IPS-18c (cell line): ENCODE measurements around the gene GPM6B.
"Not testable (repeated sequence)": the region's sequence is repeated elsewhere in the genome, so short reads cannot be mapped to it uniquely, and the experiment has no call there.

ENCODE experiments used
- H3K4me3 ChIP-seq: 2 replicates; pipeline ENCODE4 v1.7.0; 2013; ENCODE audit warnings: low read depth, mild to moderate bottlenecking, low read length, moderate library complexity; ENCODE audit not compliant: insufficient read depth
- H3K9me3 ChIP-seq: one replicate; pipeline ENCODE4 v1.6.1; 2013; ENCODE audit warnings: mild to moderate bottlenecking, low read length, moderate library complexity; ENCODE audit not compliant: control insufficient read depth, insufficient read depth

Gene GPM6B

DNA sequence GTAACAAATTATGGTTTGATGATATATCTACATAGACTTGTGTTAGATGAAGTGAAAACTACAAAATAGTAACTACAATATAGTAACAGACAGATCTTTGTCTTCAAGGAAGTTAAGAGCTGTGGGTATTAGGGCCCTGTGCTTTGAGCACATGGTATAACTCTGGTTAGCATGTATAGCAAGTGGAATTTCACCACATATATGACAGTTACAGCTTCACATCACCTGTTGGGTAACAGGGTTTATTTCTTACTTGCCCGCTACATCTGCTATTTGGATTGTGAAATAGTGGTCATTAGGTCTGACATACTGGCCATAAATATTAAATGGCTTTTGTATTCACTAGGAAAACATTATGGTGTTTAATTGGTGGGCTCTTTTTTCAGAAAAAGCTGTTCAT, 62.1 kb downstream of the GPM6B start:
- no peak overlapping the region for H3K4me3 ChIP-seq
- no peaks in the 10 kb centered on the region for H3K9me3 ChIP-seq

DNA sequence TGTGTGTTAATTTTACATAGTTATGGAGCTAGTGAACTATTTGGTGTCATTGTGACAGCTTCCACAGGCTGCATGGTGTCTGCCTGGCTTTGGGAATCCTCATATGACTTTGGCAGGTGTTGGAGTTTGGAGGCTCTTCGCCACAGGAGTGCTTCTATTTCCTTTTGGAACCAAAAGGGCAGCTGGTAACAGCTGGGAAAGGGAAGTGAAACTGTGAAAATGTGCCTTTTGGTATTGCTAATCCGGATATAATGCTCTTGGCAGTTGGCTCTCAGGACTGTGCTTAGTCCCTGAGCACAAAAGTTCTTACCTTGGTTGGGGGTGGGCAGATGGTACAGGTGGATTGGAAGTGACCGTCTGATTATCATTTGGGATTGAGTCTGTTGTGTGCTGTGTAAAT, 64.2 kb downstream of the GPM6B start:
- Histone ChIP-seq H3K4me3 (no peak overlapping the region), H3K9me3 (no peaks in the 10 kb centered on the region)

DNA sequence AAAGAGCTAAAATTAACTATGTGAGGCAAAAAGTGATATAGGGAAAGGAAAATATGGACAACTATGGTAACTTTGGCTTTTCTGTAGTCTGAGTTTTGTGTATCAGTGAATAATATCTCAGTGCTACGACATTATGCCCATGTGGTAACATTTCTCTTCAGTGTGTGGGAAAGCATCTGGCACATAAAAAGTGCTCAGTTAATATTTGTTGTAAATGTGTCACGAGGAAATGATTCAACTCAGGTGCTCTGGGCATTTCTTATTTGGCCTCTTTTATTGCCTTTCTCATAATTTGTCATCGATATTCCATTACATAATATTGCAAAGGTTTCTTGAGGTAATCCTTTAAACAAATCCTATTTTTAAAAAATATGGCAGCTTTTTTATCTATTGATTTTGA, 64.8 kb downstream of the GPM6B start:
- no peaks in the 10 kb centered on the region for H3K9me3 ChIP-seq

DNA sequence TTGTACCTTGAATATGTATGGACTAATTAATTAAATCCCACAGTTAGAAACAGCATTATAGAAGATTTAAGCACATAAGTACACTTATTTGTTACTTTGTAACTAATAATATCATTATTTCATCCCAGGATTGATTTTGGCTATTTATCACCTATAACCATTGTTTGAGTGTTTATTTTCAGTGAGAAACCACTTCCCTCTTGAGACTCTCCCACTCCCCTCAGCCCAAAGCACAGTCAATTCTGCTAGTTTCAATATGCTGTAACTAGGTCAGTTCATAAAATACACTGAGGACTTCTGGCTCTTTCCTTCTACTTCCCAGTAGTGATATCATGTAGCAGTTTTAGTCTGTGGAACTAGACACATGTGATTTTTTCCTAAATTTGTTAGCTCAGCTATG, 66.1 kb downstream of the GPM6B start:
- no peaks in the 10 kb centered on the region for H3K9me3 ChIP-seq

More for the DNA sequence above, 64.8 kb downstream of the GPM6B start:
- H3K4me3 ChIP-seq = no peak overlapping the region

DNA sequence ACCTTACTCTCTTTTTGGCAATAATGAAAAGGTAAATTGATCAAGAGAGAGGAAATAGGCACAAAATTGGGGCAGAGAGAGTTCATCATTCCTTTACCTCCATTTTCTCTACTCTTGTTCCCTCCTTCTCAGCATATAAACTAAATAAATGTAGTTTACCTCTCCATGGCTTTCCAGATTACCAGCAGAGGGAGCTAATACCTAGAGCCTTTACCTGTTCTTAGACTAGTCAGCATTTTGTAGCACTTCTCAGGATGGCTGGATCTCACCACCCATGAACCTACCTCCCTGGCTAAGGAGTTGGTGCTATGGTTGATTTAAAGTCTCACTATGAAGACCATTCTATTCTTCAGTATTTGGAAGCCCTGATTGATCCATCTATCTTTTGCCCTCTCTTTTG, 66.7 kb downstream of the GPM6B start:
- Histone ChIP-seq H3K9me3 (no peaks in the 10 kb centered on the region), H3K4me3 (no peak overlapping the region)

More for the DNA sequence above, 66.1 kb downstream of the GPM6B start:
- no peak overlapping the region for H3K4me3 ChIP-seq

DNA sequence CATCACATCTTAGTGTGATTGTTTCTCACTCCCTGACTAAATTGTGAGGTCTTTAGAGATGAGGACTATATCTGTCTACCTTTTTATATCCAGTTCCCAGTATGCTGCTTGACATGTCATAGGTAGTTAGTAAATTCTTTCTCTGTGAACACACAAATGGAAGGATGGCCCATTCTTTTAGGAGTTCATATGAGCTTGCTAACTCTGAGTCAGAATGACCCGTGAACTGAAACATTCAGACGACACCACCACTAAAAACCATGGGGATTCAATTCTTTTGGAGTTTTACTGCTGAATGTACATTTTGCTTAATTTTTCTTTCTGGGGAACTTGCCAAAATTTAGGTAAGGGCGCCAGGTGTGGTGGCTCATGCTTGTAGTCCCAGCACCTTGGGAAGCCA, 68.4 kb downstream of the GPM6B start:
- H3K4me3 ChIP-seq = no peak overlapping the region

DNA sequence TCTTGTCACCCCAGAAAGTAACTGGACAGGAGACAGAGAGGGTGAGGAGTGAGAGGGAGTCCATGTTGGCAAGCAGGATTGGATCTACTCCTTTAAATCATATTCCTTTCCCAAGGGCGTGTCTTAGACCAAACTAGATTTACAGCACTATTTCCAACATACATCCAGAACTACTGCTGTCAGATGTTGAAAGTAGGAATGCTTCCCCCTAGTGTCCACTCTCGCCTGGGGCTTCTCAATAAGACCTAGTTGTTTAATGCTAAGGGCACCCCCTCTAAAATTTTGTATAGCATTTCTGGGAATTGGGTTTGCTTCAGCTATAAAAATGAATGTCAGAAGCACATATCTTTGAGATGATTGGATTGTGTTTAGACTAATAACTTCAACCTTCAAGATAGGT, 69.1 kb downstream of the GPM6B start:
- Histone ChIP-seq H3K4me3 (no peak overlapping the region), H3K9me3 (no peaks in the 10 kb centered on the region)

More for the DNA sequence above, 68.4 kb downstream of the GPM6B start:
- H3K9me3 ChIP-seq = no peaks in the 10 kb centered on the region

DNA sequence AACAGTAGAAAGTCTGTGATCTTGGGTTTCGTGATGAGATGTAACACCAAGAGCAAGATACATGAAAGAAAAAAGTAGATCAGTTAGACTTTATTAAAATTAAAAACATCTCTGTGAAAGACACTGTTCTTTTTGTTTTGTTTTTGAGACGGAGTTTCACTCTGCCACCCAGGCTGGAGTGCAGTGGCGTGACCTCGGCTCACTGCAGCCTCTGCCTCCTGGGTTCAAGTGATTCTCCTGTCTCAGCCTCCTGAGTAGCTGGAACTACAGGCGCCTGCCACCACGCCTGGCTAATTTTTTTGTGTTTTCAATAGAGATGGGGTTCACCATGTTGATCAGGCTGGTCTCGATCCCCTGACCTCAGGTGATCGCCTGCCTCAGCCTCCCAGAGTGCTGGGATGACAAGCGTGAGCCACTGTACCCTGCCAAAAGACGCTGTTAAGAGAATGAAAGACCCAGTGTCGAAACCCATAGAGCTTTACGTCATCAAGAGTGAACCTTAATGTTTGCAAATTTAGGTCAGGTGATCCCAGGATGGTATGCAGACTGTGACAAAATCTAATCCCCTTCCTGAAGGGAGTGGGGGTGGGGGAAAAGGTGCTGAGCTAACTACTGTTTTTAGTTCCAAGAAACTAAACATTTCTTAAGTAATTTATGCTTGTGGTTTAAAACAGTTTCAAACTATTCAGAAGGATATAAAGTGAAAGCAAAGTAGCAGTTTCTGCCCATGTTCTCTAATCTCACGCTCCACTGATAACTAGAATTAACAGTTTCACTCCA, 74.3 kb downstream of the GPM6B start:
- no peaks in the 10 kb centered on the region for H3K9me3 ChIP-seq

DNA sequence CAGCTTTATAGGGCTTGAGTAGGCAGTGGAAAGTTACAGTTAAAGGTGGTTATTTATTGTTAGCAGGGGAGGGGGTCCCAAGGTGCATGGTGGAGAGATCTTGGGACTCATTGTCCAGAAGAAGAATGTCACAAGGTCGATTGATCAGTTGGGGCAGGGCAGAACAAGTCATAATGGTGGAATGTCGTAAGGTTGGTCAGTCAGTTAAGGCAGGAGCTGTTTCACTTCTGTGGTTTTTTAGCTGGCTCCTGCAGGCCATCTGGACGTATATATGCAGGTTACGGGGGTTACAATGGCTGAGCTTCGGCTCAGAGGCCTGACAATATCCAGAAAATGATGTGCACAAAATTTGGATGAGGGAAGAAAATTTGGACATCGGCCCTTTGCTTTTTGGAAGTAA, 75.2 kb downstream of the GPM6B start:
- H3K4me3 ChIP-seq = no peak overlapping the region

More for the DNA sequence above, 74.3 kb downstream of the GPM6B start:
- H3K4me3 ChIP-seq = no peak overlapping the region

DNA sequence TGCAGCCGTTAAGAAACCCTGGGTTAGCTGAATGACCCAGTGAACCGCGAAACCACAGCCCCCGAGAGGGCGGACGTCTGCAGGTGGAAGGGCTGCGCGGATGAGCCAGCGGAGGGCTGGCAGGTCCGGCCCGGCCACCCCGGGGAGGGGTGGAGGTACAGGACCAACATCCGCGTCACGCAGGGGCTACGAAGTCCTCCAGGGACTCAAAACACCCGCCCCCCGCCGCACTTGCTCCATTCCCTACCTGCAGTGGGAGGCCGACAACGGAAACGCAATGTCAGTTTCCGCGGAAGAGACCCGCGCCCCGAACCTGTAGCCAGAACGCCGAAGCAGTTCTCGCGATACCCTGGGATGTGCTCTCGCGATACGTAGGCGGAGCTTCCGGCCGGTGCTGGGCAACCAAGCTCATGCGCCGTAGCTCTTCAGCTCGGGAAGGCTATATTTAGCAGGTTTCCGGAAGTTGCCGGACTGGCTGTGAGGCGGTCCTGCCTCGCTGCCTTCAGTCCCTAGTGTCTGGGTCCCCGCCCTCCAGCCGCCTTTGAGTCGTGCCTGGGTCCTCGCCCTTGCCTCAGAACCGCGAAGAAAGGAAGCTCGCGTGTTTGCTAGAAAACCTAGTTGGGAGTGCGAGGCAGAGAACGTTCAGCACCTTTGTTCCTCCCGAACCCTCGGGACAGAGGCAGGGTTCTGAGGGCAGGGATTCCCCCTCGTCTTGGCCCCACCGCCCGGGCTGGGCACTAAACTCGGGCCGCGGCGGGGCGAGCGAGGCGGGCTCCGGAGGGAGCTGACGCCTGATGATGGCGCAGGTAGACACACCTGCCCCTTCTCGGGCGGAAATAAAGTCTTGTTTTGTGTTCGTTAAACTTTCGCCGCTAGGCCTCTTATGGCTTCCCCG, 82.4 kb downstream of the GPM6B start, which contains the start of the genes OFD1 and TRAPPC2:
Gene OFD1, plus strand, starts transcription at position 471 of the 895 bp plus-strand sequence. Its CDS starts 324 bp downstream, at position 795.
Gene TRAPPC2, minus strand, starts transcription at position 343 of the 895 bp plus-strand sequence. CDS start 14,657 bp downstream, outside the sequence.
- H3K4me3 ChIP-seq = peak within 1 kb of the TSS; percentile 77
- peaks cover 2% of the 10 kb centered on the region for H3K9me3 ChIP-seq

More for the DNA sequence above, 75.2 kb downstream of the GPM6B start:
- H3K9me3 ChIP-seq = no peaks in the 10 kb centered on the region

DNA sequence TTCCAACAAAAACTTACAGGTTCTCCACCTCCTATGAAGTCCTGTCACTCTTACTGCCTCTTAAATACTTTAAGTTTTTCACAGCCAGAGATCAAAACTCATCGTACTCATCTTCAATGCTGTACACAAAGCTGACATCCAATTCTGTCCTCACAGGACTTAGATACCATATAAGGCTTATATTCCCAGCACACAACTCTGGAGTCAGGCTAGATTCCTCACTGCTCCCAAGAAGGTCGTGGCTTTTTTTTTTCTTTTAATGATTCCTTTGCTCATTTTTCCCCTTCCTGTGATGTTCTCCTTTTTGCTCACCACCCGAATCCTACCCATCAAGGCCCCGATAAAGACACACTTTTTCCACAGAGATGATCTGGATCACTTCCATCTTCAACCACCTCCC, 83.4 kb downstream of the GPM6B start:
- Histone ChIP-seq H3K4me3 (peak overlapping the region; percentile 48), H3K9me3 (peaks cover 2% of the 10 kb centered on the region)

DNA sequence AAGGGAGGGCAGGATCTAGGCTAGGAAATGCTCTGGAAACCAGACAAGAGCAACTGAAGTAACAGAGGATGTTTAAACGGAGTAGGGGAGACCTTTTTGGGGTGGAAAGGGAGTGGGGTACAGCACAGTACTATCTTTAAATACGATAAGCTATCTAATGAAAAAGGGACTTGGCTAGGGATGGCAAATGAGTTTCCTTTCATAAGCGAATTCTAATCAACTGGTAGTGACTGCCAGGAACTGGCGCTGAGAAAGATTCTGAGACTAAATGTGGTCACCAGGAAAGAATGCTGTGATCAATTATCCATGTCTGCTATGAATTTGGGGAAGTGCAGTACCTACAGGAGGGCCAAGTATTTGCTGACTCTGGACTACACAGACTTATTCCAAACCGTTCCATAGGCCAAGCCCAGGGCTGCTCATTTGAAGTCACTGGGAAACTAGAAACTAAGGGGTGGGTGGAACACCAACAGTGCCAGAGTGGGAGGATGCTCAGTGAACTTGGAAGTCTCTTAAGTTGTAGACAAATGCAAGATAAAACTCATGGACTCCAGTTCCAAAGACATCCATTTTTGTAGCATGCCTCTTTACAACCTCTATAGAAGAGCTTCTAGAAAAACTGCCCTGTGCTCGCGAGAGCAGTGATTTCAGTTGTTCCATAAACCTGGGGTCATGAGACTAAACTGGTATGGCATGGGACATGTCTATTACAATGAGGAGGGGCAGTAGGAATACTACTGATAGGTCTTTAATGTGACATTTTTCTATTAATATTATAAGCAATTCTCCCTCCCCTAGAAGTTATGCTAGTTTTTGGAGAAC, 84.4 kb downstream of the GPM6B start:
- H3K9me3 ChIP-seq = peaks cover 2% of the 10 kb centered on the region
- no peak overlapping the region for H3K4me3 ChIP-seq

DNA sequence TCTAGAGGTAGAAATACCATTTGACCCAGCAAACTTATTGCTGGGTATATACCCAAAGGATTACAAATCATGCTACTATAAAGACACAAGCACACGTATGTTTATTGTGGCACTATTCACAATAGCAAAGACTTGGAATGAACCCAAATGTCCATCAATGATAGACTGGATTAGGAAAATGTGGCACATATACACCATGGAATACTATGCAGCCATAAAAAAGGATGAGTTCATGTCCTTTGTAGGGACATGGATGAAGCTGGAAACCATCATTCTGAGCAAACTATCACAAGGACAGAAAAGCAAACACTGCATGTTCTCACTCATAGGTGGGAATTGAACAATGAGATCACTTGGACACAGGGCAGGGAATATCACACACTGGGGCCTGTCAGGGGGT, 86.4 kb downstream of the GPM6B start:
- not testable (repeated sequence) for H3K4me3 ChIP-seq, H3K9me3 ChIP-seq

DNA sequence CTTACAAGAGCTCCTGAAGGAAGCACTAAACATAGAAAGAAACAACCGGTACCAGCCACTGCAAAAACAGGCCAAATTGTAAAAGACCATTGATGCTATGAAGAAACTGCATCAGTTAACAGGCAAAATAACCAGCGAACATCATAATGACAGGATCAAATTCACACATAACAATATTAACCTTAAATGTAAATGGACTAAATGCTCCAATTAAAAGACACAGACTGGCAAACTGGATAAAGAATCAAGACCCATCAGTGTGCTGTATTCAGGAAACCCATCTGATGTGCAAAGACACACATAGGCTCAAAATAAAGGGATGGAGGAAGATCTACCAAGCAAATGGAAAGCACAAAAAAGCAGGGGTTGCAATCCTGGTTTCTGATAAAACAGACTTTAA, 90.3 kb downstream of the GPM6B start:
- not testable (repeated sequence) for H3K9me3 ChIP-seq, H3K4me3 ChIP-seq

DNA sequence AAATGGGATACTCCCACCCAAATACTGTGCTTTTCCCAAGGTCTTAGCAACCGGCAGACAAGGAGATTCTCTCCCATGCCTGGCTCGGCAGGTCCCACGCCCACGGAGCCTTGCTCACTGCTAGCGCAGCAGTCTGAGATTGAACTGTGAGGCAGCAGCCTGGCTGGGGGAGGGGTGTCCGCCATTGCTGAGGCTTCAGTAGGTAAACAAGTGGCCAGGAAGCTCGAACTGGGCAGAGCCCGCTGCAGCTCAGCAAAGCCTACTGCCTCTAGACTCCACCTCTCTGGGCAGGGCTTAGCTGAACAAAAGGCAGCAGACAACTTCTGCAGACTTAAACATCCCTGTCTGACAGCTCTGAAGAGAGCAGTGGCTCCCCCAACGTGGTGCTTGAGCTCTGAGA, 92.0 kb downstream of the GPM6B start:
- not testable (repeated sequence) for H3K4me3 ChIP-seq, H3K9me3 ChIP-seq

DNA sequence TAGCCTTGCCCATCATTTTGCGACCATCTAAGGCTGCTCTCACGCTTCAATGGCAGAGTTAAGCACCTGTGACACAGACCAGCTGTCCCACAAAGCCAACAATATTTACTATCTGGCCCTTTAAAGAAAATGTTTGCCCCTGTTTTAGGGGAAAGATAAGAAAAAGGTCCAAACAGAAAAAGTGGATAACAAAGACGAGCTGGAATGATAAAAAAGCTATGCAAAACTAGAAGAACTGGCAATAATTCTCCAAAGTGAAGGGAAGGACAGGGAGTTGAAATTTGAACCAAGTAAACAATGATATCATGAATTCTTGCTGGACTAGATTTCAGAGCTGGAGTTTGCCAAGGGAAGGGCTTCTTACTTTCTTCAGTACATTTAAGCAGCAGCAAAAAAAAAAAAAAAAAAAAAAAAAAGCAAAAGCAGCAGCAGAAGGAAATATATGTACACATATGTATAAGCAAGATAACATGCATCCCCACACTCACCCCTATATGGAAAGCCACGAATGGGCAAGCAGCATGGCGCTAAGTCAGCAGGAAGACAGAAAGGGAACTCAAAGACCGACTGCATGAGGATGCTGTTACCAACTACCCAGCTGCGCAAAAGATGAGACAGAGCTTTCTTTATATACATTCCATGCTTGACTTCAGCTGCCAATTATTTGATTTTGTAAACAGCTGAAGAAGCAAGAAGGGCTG, 94.9 kb downstream of the GPM6B start:
- no peak overlapping the region for H3K4me3 ChIP-seq

DNA sequence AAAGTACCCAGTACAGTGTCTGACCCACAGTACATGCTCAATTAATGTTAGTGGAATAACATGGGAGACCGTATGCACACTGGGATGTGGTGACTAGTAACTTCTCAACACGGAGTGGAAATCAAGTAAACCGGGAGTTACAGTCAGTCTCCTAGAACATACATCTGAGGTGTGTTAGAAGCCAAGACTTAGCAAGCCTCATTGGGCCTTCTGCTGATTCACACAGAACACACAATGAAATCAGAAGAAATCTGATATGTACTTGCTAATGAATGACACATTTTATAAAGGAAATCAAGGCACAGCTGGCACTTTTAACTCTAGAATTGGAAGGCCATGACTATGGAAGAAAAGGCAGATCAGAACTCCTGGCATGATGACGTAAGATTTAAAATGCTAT, 95.5 kb downstream of the GPM6B start:
- no peak overlapping the region for H3K4me3 ChIP-seq
- H3K9me3 ChIP-seq = peaks cover 3% of the 10 kb centered on the region

More for the DNA sequence above, 94.9 kb downstream of the GPM6B start:
- peaks cover 3% of the 10 kb centered on the region for H3K9me3 ChIP-seq
